Mammary epithelial cell (primary cell): ENCODE data around the gene ARFGEF2.

ENCODE experiments used
- CTCF ChIP-seq, 2 donors: IDR thresholded peaks in 1 of 2; conservative IDR thresholded peaks in 1 of 2; 2 replicates each; pipeline ENCODE4 v1.5.1; 2011 to 2012; ENCODE audit warnings: inconsistent platforms in 2 of 2, low read length in 2 of 2, mild to moderate bottlenecking in 2 of 2, control low read depth in 1 of 2, low read depth in 1 of 2; ENCODE audit not compliant: insufficient read depth in 1 of 2; ENCODE audit errors: extremely low read depth in 1 of 2
- EZH2 ChIP-seq: IDR thresholded peaks from 2 replicates; pipeline ENCODE4 v1.6.1; 2012; ENCODE audit warnings: low read length, inconsistent platforms, borderline replicate concordance

GRCh38 chr20:49063279-49063678, 141.8 kb downstream of the ARFGEF2 start:
- TF ChIP-seq CTCF (conservative IDR thresholded peaks at IDR 0.05 in 1 of 2, IDR thresholded peaks at IDR 0.05 in 1 of 2; ENCODE audit: extremely low read depth in 1 of 2, insufficient read depth in 1 of 2, low read depth in 1 of 2, low read length in 2 of 2), result no peak
- no peak for TF ChIP-seq EZH2
